GM12892 (cell line): ENCODE data around the gene MRPS27.
A peak's percentile ranks its signal among the peaks of the same experiment; 100 is the strongest.

Source experiments
- DNase-seq: peaks from one replicate; pipeline ENCODE4 v3.0.0; 2011; ENCODE audit not compliant: insufficient read length
- FAIRE-seq: peaks from 2 replicates; lab custom pipeline; 2011; peaks lifted over from hg19 to GRCh38; lab: Jason Lieb, UNC
- POLR2A ChIP-seq: IDR thresholded peaks from 2 replicates; pipeline ENCODE4 v1.6.1; 2011; ENCODE audit warnings: low read depth, low read length, control low read depth
- POLR2AphosphoS5 ChIP-seq: IDR thresholded peaks from 2 replicates; pipeline ENCODE4 v1.6.1; 2011; ENCODE audit warnings: low read depth, low read length, control low read depth
- TAF1 ChIP-seq: IDR thresholded peaks from 2 replicates; pipeline ENCODE4 v1.6.1; 2011; ENCODE audit warnings: low read depth, mild to moderate bottlenecking, control low read depth, low read length, borderline replicate concordance

Gene MRPS27

GRCh38 chr5:72245546-72245945 lies 74.5 kb downstream of the MRPS27 start:
- DNase-seq (no peak), FAIRE-seq (no peak)
- no peak for TF ChIP-seq POLR2A
- TF ChIP-seq TAF1: no peak
- TF ChIP-seq POLR2AphosphoS5: no peak

- FAIRE-seq: peak; percentile 87
- TF ChIP-seq POLR2A (no peak), TAF1 (no peak), POLR2AphosphoS5 (no peak)
These were observed 75.1 kb downstream of the MRPS27 start for GRCh38 chr5:72244862-72245371.

GRCh38 chr5:72243706-72244105 lies 76.3 kb downstream of the MRPS27 start:
- no peak for DNase-seq
- no peak for FAIRE-seq
- TF ChIP-seq TAF1 (no peak), POLR2AphosphoS5 (no peak), POLR2A (no peak)

More at GRCh38 chr5:72244862-72245371, 75.1 kb downstream of the MRPS27 start:
- no peak for DNase-seq

- DNase-seq (no peak), FAIRE-seq (no peak)
- no peak for TF ChIP-seq POLR2A
These were observed 77.1 kb downstream of the MRPS27 start for GRCh38 chr5:72242796-72243475.

- TF ChIP-seq TAF1 (no peak), POLR2AphosphoS5 (no peak), POLR2A (no peak)
- DNase-seq (no peak), FAIRE-seq (no peak)
These were observed 78.6 kb downstream of the MRPS27 start for GRCh38 chr5:72241346-72242003.

GRCh38 chr5:72238712-72239445 lies 81.2 kb downstream of the MRPS27 start:
- TF ChIP-seq POLR2A: no peak
- no peak for TF ChIP-seq POLR2AphosphoS5
- TF ChIP-seq TAF1: no peak
- DNase-seq (no peak), FAIRE-seq (no peak)

GRCh38 chr5:72237879-72238278 lies 82.2 kb downstream of the MRPS27 start:
- DNase-seq (no peak), FAIRE-seq (no peak)
- TF ChIP-seq TAF1 (no peak), POLR2A (no peak), POLR2AphosphoS5 (no peak)

GRCh38 chr5:72237415-72237814 lies 82.6 kb downstream of the MRPS27 start:
- FAIRE-seq: no peak
- TF ChIP-seq POLR2AphosphoS5 (no peak), POLR2A (no peak), TAF1 (no peak)
- DNase-seq: no peak

- TF ChIP-seq POLR2AphosphoS5: no peak
- TF ChIP-seq TAF1: no peak
- no peak for TF ChIP-seq POLR2A
These were observed 84.3 kb downstream of the MRPS27 start for GRCh38 chr5:72235725-72236124.

GRCh38 chr5:72234868-72235267 lies 85.2 kb downstream of the MRPS27 start:
- DNase-seq: no peak
- no peak for FAIRE-seq
- TF ChIP-seq TAF1 (no peak), POLR2AphosphoS5 (no peak), POLR2A (no peak)

More at GRCh38 chr5:72235725-72236124, 84.3 kb downstream of the MRPS27 start:
- FAIRE-seq (peak; percentile 5), DNase-seq (no peak)

- DNase-seq (no peak), FAIRE-seq (no peak)
- TF ChIP-seq POLR2AphosphoS5: no peak
- TF ChIP-seq TAF1: no peak
- TF ChIP-seq POLR2A: no peak
These were observed 85.8 kb downstream of the MRPS27 start for GRCh38 chr5:72234265-72234700.

GRCh38 chr5:72233835-72234234 lies 86.2 kb downstream of the MRPS27 start:
- DNase-seq (no peak), FAIRE-seq (no peak)
- TF ChIP-seq TAF1 (no peak), POLR2A (no peak), POLR2AphosphoS5 (no peak)
